SK-N-SH treated with all-trans-retinoic acid at 6 μM for 48 hours (cell line): ENCODE results near the gene EPN3.

Experiments
- ATAC-seq: fragments of 200-7000 bp; cut with Tn5 transposase; 3 replicates; pipeline ENCODE4 v1.9.1; 2020; ENCODE audit warnings: mild to moderate bottlenecking, moderate library complexity
- ARNTL ChIP-seq: fragments of 450-650 bp; formaldehyde crosslinking; IDR thresholded peaks from 2 replicates; pipeline ENCODE4 v1.5.0; 2020; ENCODE audit warnings: low read depth, mild to moderate bottlenecking, moderate library complexity, borderline replicate concordance
- BACH2 ChIP-seq: fragments of 250-450 bp; sonication (Bioruptor Pico); IDR thresholded peaks from 2 replicates; pipeline ENCODE4 v1.9.0; 2021; ENCODE audit warnings: mild to moderate bottlenecking, borderline replicate concordance
- CREB5 ChIP-seq: fragments of 250-450 bp; sonication (Bioruptor Pico); IDR thresholded peaks from 2 replicates; pipeline ENCODE4 v1.5.1; 2020; ENCODE audit warnings: low read depth, mild to moderate bottlenecking, moderate library complexity
- CSDC2 ChIP-seq: fragments of 250-450 bp; sonication (Bioruptor Pico); IDR thresholded peaks from 2 replicates; pipeline ENCODE4 v1.5.0; 2020; ENCODE audit warnings: mild to moderate bottlenecking, moderate library complexity
- CSRNP3 ChIP-seq: fragments of 250-450 bp; sonication (Bioruptor Pico); IDR thresholded peaks from 2 replicates; pipeline ENCODE4 v1.5.1; 2021; ENCODE audit warnings: mild to moderate bottlenecking, moderate library complexity
- GLIS3 ChIP-seq: fragments of 250-450 bp; sonication (Bioruptor Pico); IDR thresholded peaks from 2 replicates; pipeline ENCODE4 v1.5.0; 2020; ENCODE audit warnings: mild to moderate bottlenecking, moderate library complexity
- ISL1 ChIP-seq: fragments of 250-450 bp; sonication (Bioruptor Pico); IDR thresholded peaks from 2 replicates; pipeline ENCODE4 v2.1.2; 2022; ENCODE audit warnings: mild to moderate bottlenecking, moderate library complexity
- OSR1 ChIP-seq: fragments of 250-450 bp; sonication (Bioruptor Pico); IDR thresholded peaks from 2 replicates; pipeline ENCODE4 v1.8.0; 2022; ENCODE audit warnings: moderate library complexity, mild to moderate bottlenecking, inconsistent platforms
- PPARA ChIP-seq: fragments of 250-450 bp; sonication (Bioruptor Pico); IDR thresholded peaks from 2 replicates; pipeline ENCODE4 v1.5.0; 2020; ENCODE audit warnings: mild to moderate bottlenecking, borderline replicate concordance
- RARB ChIP-seq: fragments of 250-450 bp; sonication (Bioruptor Pico); IDR thresholded peaks from 2 replicates; pipeline ENCODE4 v1.8.0; 2021; ENCODE audit warnings: mild to moderate bottlenecking, moderate library complexity
- SNAI2 ChIP-seq: fragments of 250-450 bp; sonication (Bioruptor Pico); IDR thresholded peaks from 2 replicates; pipeline ENCODE4 v1.5.0; 2020; ENCODE audit warnings: mild to moderate bottlenecking, moderate library complexity
- TCF4 ChIP-seq: fragments of 250-450 bp; sonication (Bioruptor Pico); IDR thresholded peaks from 2 replicates; pipeline ENCODE4 v1.8.0; 2021; ENCODE audit warnings: mild to moderate bottlenecking, moderate library complexity, borderline replicate concordance
- TOX ChIP-seq: fragments of 250-450 bp; sonication (Bioruptor Pico); IDR thresholded peaks from 2 replicates; pipeline ENCODE4 v1.8.0; 2021; ENCODE audit warnings: mild to moderate bottlenecking, moderate library complexity, borderline replicate concordance
- ZC3H10 ChIP-seq: fragments of 250-450 bp; sonication (Bioruptor Pico); IDR thresholded peaks from 2 replicates; pipeline ENCODE4 v1.5.1; 2021; ENCODE audit warnings: mild to moderate bottlenecking, moderate library complexity
- ZFP3 ChIP-seq: fragments of 250-450 bp; sonication (Bioruptor Pico); IDR thresholded peaks from 2 replicates; pipeline ENCODE4 v1.5.0; 2020; ENCODE audit warnings: mild to moderate bottlenecking, moderate library complexity
- ZFP30 ChIP-seq: fragments of 450-650 bp; formaldehyde crosslinking; IDR thresholded peaks from 2 replicates; pipeline ENCODE4 v1.5.0; 2022; ENCODE audit warnings: mild to moderate bottlenecking, moderate library complexity
- ZNF565 ChIP-seq: fragments of 450-650 bp; formaldehyde crosslinking; conservative IDR thresholded peaks from 2 replicates; pipeline ENCODE4 v1.5.0; 2020; ENCODE audit warnings: low read depth, mild to moderate bottlenecking, moderate library complexity
- ZNF70 ChIP-seq: fragments of 450-650 bp; formaldehyde crosslinking; IDR thresholded peaks from 2 replicates; pipeline ENCODE4 v1.5.0; 2020; ENCODE audit warnings: mild to moderate bottlenecking, moderate library complexity
- ZNF8 ChIP-seq: fragments of 450-650 bp; formaldehyde crosslinking; IDR thresholded peaks from 2 replicates; pipeline ENCODE4 v1.5.0; 2020; ENCODE audit warnings: mild to moderate bottlenecking, moderate library complexity
- TF ChIP-seq, protein P1 (sequence below): fragments of 250-450 bp; sonication (Bioruptor Pico); IDR thresholded peaks from 2 replicates; pipeline ENCODE4 v1.8.0; 2020; ENCODE audit warnings: mild to moderate bottlenecking, moderate library complexity, borderline replicate concordance
- TF ChIP-seq, protein P2 (sequence below): fragments of 250-450 bp; sonication (Bioruptor Pico); IDR thresholded peaks from 2 replicates; pipeline ENCODE4 v1.5.0; 2020; ENCODE audit warnings: mild to moderate bottlenecking, moderate library complexity
- TF ChIP-seq, protein P3 (sequence below): fragments of 250-450 bp; sonication (Bioruptor Pico); IDR thresholded peaks from 2 replicates; pipeline ENCODE4 v1.8.0; 2021; ENCODE audit warnings: low read depth, mild to moderate bottlenecking, moderate library complexity, borderline replicate concordance

The EPN3 gene

DNA sequence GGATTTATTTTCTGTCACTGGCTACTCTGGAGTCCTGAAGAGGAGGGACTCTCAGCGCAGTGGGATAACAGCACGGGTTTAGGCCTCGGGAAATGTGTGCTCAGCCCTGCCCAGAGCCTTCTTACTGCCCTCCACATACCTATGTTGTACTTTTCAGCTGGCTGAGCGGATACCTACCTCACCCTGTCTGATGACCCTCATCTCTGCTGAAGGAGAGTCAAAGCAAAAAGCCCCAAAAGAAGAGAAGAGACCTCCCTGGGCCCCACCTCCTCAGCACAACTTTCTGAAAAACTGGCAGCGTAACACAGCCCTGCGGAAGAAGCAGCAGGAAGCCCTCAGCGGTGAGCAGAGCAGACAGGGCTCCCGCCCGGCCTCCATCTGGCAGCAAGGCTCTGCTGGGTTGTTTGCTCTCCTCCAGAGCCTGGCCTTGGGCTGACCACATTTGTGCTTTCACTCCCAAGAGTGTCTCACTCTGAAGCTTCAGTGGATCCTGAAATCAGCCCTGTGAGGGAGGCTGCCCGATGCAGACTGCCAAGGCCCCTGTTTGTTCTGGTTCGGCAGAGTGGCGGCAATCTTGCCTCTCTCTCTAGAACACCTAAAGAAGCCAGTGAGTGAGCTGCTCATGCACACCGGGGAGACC lies 14.0 kb upstream of the EPN3 start:
- ATAC-seq = no peak

GRCh38 chr17:50519141-50519834 lies 13.2 kb upstream of the EPN3 start:
- TF ChIP-seq CREB5 (CRISPR knock-in tag) (no peak), TCF4 (no peak), ZFP3 (CRISPR knock-in tag) (no peak), SNAI2 (CRISPR knock-in tag) (no peak), CSRNP3 (CRISPR knock-in tag) (no peak), GLIS3 (CRISPR knock-in tag) (no peak), OSR1 (CRISPR knock-in tag) (no peak), ARNTL (CRISPR knock-in tag) (no peak)
- TF ChIP-seq, protein P1, sequence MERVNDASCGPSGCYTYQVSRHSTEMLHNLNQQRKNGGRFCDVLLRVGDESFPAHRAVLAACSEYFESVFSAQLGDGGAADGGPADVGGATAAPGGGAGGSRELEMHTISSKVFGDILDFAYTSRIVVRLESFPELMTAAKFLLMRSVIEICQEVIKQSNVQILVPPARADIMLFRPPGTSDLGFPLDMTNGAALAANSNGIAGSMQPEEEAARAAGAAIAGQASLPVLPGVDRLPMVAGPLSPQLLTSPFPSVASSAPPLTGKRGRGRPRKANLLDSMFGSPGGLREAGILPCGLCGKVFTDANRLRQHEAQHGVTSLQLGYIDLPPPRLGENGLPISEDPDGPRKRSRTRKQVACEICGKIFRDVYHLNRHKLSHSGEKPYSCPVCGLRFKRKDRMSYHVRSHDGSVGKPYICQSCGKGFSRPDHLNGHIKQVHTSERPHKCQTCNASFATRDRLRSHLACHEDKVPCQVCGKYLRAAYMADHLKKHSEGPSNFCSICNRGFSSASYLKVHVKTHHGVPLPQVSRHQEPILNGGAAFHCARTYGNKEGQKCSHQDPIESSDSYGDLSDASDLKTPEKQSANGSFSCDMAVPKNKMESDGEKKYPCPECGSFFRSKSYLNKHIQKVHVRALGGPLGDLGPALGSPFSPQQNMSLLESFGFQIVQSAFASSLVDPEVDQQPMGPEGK (CRISPR knock-in tag) = no peak
- TF ChIP-seq, all 23 proteins: peak for 0
- ATAC-seq = no peak

More for the DNA sequence above, 14.0 kb upstream of the EPN3 start:
- TF ChIP-seq ZFP3 (CRISPR knock-in tag) (no peak), TCF4 (no peak), ZC3H10 (CRISPR knock-in tag) (no peak), ZNF70 (CRISPR knock-in tag) (no peak), TOX (CRISPR knock-in tag) (no peak), ARNTL (CRISPR knock-in tag) (no peak), CREB5 (CRISPR knock-in tag) (no peak), PPARA (CRISPR knock-in tag) (no peak), BACH2 (CRISPR knock-in tag) (no peak), RARB (CRISPR knock-in tag) (no peak), ZNF565 (no peak), ISL1 (CRISPR knock-in tag) (no peak), CSDC2 (CRISPR knock-in tag) (no peak), OSR1 (CRISPR knock-in tag) (no peak), ZFP30 (CRISPR knock-in tag) (no peak), ZNF8 (CRISPR knock-in tag) (no peak), SNAI2 (CRISPR knock-in tag) (no peak)
- TF ChIP-seq, protein P1 (CRISPR knock-in tag) = no peak
- TF ChIP-seq, protein P2, sequence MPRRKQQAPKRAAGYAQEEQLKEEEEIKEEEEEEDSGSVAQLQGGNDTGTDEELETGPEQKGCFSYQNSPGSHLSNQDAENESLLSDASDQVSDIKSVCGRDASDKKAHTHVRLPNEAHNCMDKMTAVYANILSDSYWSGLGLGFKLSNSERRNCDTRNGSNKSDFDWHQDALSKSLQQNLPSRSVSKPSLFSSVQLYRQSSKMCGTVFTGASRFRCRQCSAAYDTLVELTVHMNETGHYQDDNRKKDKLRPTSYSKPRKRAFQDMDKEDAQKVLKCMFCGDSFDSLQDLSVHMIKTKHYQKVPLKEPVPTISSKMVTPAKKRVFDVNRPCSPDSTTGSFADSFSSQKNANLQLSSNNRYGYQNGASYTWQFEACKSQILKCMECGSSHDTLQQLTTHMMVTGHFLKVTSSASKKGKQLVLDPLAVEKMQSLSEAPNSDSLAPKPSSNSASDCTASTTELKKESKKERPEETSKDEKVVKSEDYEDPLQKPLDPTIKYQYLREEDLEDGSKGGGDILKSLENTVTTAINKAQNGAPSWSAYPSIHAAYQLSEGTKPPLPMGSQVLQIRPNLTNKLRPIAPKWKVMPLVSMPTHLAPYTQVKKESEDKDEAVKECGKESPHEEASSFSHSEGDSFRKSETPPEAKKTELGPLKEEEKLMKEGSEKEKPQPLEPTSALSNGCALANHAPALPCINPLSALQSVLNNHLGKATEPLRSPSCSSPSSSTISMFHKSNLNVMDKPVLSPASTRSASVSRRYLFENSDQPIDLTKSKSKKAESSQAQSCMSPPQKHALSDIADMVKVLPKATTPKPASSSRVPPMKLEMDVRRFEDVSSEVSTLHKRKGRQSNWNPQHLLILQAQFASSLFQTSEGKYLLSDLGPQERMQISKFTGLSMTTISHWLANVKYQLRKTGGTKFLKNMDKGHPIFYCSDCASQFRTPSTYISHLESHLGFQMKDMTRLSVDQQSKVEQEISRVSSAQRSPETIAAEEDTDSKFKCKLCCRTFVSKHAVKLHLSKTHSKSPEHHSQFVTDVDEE (CRISPR knock-in tag) = no peak
- TF ChIP-seq, protein P3, sequence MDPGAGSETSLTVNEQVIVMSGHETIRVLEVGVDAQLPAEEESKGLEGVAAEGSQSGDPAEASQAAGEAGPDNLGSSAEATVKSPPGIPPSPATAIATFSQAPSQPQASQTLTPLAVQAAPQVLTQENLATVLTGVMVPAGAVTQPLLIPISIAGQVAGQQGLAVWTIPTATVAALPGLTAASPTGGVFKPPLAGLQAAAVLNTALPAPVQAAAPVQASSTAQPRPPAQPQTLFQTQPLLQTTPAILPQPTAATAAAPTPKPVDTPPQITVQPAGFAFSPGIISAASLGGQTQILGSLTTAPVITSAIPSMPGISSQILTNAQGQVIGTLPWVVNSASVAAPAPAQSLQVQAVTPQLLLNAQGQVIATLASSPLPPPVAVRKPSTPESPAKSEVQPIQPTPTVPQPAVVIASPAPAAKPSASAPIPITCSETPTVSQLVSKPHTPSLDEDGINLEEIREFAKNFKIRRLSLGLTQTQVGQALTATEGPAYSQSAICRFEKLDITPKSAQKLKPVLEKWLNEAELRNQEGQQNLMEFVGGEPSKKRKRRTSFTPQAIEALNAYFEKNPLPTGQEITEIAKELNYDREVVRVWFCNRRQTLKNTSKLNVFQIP (CRISPR knock-in tag) = no peak
